ENCODE results near the gene CEMP1.

DNA sequence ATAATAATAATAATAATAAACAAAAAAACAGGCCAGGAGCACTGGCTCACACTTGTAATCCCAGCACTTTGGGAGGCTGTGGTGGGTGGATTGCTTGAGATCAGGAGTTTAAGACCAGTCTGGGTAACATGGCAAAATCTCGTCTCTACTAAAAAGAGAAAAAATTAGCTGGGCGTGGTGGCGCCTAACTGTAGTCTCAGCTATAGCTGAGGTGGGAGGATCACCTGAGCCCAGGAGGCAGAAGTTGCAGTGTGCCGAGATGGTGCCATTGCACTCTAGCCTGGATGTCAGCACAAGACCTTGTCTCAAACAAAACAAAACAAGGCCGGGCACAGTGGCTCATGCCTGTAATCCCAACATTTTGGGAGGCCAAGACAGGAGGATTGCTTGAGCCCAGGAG, 36.2 kb downstream of the CEMP1 start:
- TF ChIP-seq, protein P1, sequence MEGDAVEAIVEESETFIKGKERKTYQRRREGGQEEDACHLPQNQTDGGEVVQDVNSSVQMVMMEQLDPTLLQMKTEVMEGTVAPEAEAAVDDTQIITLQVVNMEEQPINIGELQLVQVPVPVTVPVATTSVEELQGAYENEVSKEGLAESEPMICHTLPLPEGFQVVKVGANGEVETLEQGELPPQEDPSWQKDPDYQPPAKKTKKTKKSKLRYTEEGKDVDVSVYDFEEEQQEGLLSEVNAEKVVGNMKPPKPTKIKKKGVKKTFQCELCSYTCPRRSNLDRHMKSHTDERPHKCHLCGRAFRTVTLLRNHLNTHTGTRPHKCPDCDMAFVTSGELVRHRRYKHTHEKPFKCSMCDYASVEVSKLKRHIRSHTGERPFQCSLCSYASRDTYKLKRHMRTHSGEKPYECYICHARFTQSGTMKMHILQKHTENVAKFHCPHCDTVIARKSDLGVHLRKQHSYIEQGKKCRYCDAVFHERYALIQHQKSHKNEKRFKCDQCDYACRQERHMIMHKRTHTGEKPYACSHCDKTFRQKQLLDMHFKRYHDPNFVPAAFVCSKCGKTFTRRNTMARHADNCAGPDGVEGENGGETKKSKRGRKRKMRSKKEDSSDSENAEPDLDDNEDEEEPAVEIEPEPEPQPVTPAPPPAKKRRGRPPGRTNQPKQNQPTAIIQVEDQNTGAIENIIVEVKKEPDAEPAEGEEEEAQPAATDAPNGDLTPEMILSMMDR (IDR thresholded peaks at IDR 0.05; ENCODE audit: low read depth, low read length, poor library complexity, severe bottlenecking) = no peak
- TF ChIP-seq EZH2phosphoT487 (IDR thresholded peaks at IDR 0.05; ENCODE audit: borderline replicate concordance, low read length) = no peak
